Kidney (tissue), 14 donors: Measurements from ENCODE around the gene CCDC152. TPM values are rescaled to one million over a fixed set of nuclear protein-coding genes. Genes with fewer than 3 reads are reported as not detected.

Source experiments
- DNase-seq, 5 donors: peaks; one replicate each; pipeline ENCODE4 v3.0.0-alpha.2; 2013 to 2020
- FAIRE-seq: peaks from 2 replicates; lab custom pipeline; 2012; peaks lifted over from hg19 to GRCh38; lab: Jason Lieb, UNC
- H3K27ac ChIP-seq, 2 donors: one replicate each; pipeline ENCODE4 v1.7.0; 2013; ENCODE audit warnings: low read depth in 2 of 2, low read length in 2 of 2, inconsistent platforms in 1 of 2
- H3K27me3 ChIP-seq: one replicate; pipeline ENCODE4 v1.7.1; 2013; ENCODE audit warnings: low read length, inconsistent platforms; ENCODE audit not compliant: control insufficient read depth, insufficient read depth
- H3K36me3 ChIP-seq, 3 donors: one replicate each; pipeline versions ENCODE4 v1.7.0 to v1.7.1; 2013; ENCODE audit warnings: low read length in 3 of 3, control low read depth in 1 of 3, inconsistent platforms in 1 of 3; ENCODE audit not compliant: insufficient read depth in 3 of 3, control insufficient read depth in 2 of 3
- H3K4me1 ChIP-seq, 3 donors: one replicate each; pipeline versions ENCODE4 v1.7.0 to v1.7.1; 2013; ENCODE audit warnings: low read length in 3 of 3, inconsistent platforms in 1 of 3, low read depth in 1 of 3; ENCODE audit not compliant: control insufficient read depth in 2 of 3, insufficient read depth in 2 of 3
- H3K4me3 ChIP-seq, 3 donors: one replicate each; pipeline versions ENCODE4 v1.7.0 to v1.8.1; 2013; ENCODE audit warnings: low read length in 3 of 3, control low read depth in 1 of 3, inconsistent platforms in 1 of 3
- H3K9ac ChIP-seq, 3 donors: one replicate each; pipeline versions ENCODE4 v1.7.0 to v1.7.1; 2013; ENCODE audit warnings: low read length in 3 of 3, control low read depth in 1 of 3, inconsistent platforms in 1 of 3
- H3K9me3 ChIP-seq, 3 donors: one replicate each; pipeline versions ENCODE4 v1.7.0 to v1.7.1; 2013; ENCODE audit warnings: low read length in 3 of 3, control low read depth in 1 of 3, inconsistent platforms in 1 of 3; ENCODE audit not compliant: control insufficient read depth in 2 of 3, insufficient read depth in 1 of 3
- intact Hi-C: fragments of 100-400 bp; cut with DNase I; formaldehyde crosslinking; loops from one replicate; pipeline ENCODE4 v1.11.1; 2022
- polyA plus RNA-seq: library from polyadenylated mRNA; stranded (reverse); fragments of 350-450 nt; fragmentation: Illumina TruSeq; extraction: RNeasy Lipid Tissue Mini Kit (QIAGEN cat#74804); gene quantifications from one replicate; pipeline ENCODE4 v1.2.3, GENCODE V29; 2014; ENCODE audit warnings: low read depth, low replicate concordance; ENCODE audit not compliant: insufficient read depth
- total RNA-seq: library from RNA; stranded (reverse); fragmentation: NEBNext Ultra II Directional; extraction: Animal tissue kit (Norgen Biotek cat#: 25700); gene quantifications from one replicate; pipeline ENCODE4 v1.2.1, GENCODE V29; 2021
- TF ChIP-seq, protein P1 (sequence below): IDR thresholded peaks from 3 replicates; pipeline ENCODE4 v1.5.1; 2012; ENCODE audit warnings: mild to moderate bottlenecking, moderate library complexity, borderline replicate concordance; ENCODE audit not compliant: insufficient read depth; ENCODE audit errors: extremely low read depth
- donor health status: control.
- donor health status: control.
- donor health status: control.
- donor health status: control.
- donor health status: control.
- donor health status: DM: yes; HTN: yes; CAD: no.
- donor health status: Normal renal cell carcinoma (clear cell type).

CCDC152 gene
- total and polyA plus RNA-seq, 2 donors from 2014 or later = 0.15 to 1.1 TPM

DNA sequence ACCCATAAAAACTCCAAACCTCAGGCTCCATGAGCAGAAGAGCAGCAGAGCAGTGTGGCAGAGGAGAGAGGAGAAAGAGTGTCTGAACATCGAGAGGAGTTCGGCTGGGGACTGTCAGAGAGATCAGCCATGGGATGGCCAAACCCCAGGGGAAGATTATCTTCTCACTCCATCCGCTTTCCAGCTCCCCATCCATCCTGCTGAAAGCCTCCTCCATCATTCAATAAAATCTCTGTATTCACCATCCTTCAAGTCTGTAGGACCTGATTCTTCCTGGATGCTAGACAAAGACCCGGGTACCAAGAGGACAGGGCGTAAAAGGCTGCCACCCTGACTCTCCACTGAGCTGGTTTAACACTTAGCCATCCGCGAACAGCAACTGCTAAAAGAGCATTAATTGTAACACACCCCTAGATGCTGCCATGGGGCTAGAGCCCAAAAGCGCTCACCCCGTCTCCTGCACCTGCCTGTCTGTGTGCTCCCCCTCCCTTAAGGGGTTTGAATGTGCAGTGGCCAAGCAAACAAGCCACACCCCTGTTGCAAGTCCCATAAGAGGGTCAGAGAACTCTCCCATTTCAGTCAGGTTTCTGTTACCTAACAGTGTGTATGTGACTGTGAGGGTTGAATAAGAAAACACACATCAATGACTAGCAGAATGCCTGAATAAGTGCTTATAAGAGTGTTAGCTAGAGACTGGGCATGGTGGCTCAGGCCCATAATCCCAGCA, 69.0 kb downstream of the CCDC152 start:
- intact Hi-C loops = no loop called here
- H3K9me3 ChIP-seq = no peaks in the 10 kb centered on the region
- H3K4me1 ChIP-seq = peaks cover 0 to 9% (median 7%) of the 10 kb centered on the region in 3 donors
- TF ChIP-seq, protein P1, sequence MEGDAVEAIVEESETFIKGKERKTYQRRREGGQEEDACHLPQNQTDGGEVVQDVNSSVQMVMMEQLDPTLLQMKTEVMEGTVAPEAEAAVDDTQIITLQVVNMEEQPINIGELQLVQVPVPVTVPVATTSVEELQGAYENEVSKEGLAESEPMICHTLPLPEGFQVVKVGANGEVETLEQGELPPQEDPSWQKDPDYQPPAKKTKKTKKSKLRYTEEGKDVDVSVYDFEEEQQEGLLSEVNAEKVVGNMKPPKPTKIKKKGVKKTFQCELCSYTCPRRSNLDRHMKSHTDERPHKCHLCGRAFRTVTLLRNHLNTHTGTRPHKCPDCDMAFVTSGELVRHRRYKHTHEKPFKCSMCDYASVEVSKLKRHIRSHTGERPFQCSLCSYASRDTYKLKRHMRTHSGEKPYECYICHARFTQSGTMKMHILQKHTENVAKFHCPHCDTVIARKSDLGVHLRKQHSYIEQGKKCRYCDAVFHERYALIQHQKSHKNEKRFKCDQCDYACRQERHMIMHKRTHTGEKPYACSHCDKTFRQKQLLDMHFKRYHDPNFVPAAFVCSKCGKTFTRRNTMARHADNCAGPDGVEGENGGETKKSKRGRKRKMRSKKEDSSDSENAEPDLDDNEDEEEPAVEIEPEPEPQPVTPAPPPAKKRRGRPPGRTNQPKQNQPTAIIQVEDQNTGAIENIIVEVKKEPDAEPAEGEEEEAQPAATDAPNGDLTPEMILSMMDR = no peak
- no peaks in the 10 kb centered on the region for H3K27me3 ChIP-seq
- FAIRE-seq = no peak
- no peak overlapping the region for H3K27ac ChIP-seq
- H3K9ac ChIP-seq = no peak overlapping the region
- H3K4me3 ChIP-seq = no peak overlapping the region
- DNase-seq = no peak
- H3K36me3 ChIP-seq = no peaks in the 10 kb centered on the region

DNA sequence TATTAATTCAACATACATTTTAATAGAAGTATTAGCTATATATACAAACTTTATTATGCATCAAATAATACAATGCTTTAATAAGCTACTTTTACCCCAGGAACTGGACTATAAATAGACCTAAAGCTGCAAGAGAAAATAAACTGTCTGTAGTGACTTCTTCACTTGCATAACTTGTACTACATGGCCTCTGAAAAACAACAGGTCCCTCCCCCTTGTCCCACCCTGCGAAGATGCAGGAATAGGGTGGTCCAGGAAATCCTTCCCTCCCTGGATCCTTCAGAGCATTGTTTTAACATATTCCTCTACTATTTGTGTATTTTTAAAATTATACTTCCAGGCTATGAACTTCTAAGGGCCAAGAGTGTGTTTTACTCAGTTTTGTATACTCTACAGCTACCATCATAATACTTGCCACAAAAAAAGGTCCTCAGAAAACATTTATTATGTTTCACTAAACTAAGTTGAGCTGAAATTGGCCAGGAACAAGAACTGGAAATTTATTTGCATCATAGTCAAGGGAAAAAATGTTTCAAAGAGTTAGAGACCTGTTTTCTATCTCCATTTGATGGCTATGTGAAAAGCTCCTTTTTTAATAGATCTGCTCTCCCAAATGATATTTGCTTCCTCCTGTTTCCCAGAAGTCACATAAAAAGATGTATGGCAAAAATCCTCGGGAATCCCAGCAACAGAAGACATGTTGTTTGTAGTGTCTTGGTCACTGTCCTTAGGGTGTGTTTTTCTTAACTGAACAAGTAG, 70.3 kb downstream of the CCDC152 start:
- Histone ChIP-seq H3K9me3 (no peaks in the 10 kb centered on the region), H3K27ac (no peak overlapping the region), H3K27me3 (no peaks in the 10 kb centered on the region), H3K4me3 (no peak overlapping the region), H3K4me1 (peaks cover 0 to 9% (median 7%) of the 10 kb centered on the region in 3 donors), H3K9ac (no peak overlapping the region), H3K36me3 (no peaks in the 10 kb centered on the region)
- intact Hi-C loops = no loop called here
- FAIRE-seq (no peak), DNase-seq (no peak)
- TF ChIP-seq, protein P1 = no peak

DNA sequence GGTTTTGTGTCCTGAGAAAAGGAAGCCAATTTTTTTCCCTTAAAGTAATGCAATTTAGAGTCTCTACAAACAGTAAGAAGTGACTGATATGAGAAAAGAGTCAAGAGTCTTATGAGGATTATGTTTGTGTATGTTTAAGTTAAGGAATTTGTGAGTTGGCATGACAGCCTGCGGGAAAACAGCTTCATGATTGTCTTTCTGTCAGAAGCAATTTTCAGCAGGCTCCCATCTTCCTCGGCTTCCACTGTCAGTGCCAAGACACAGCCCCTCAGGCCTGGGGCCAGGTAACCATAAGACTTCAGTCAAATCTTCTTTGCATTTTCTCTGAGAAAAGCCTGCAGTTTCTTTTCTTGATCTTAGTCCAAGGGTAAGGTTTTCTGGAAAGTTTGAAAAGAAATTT, 72.1 kb downstream of the CCDC152 start:
- Histone ChIP-seq H3K27me3 (no peaks in the 10 kb centered on the region), H3K27ac (no peak overlapping the region), H3K9me3 (no peaks in the 10 kb centered on the region), H3K36me3 (no peaks in the 10 kb centered on the region), H3K9ac (no peak overlapping the region), H3K4me3 (no peak overlapping the region), H3K4me1 (peaks cover 0 to 9% (median 7%) of the 10 kb centered on the region in 3 donors)
- FAIRE-seq (no peak), DNase-seq (no peak)
- TF ChIP-seq, protein P1 = no peak
- intact Hi-C loops = no loop called here
